Kidney (tissue), 14 donors: ENCODE results near the gene SLC7A5. TPM values are rescaled to one million over a fixed set of nuclear protein-coding genes. Genes with fewer than 3 reads are reported as not detected.
"Not testable (repeated sequence)": the region's sequence is repeated elsewhere in the genome, so short reads cannot be mapped to it uniquely, and the experiment has no call there.

Experiments used
- DNase-seq, 5 donors: peaks; one replicate each; pipeline ENCODE4 v3.0.0-alpha.2; 2013 to 2020
- FAIRE-seq: peaks from 2 replicates; lab custom pipeline; 2012; peaks lifted over from hg19 to GRCh38; lab: Jason Lieb, UNC
- H3K27ac ChIP-seq, 2 donors: one replicate each; pipeline ENCODE4 v1.7.0; 2013; ENCODE audit warnings: low read depth in 2 of 2, low read length in 2 of 2, inconsistent platforms in 1 of 2
- H3K27me3 ChIP-seq: one replicate; pipeline ENCODE4 v1.7.1; 2013; ENCODE audit warnings: low read length, inconsistent platforms; ENCODE audit not compliant: control insufficient read depth, insufficient read depth
- H3K36me3 ChIP-seq, 3 donors: one replicate each; pipeline versions ENCODE4 v1.7.0 to v1.7.1; 2013; ENCODE audit warnings: low read length in 3 of 3, control low read depth in 1 of 3, inconsistent platforms in 1 of 3; ENCODE audit not compliant: insufficient read depth in 3 of 3, control insufficient read depth in 2 of 3
- H3K4me1 ChIP-seq, 3 donors: one replicate each; pipeline versions ENCODE4 v1.7.0 to v1.7.1; 2013; ENCODE audit warnings: low read length in 3 of 3, inconsistent platforms in 1 of 3, low read depth in 1 of 3; ENCODE audit not compliant: control insufficient read depth in 2 of 3, insufficient read depth in 2 of 3
- H3K4me3 ChIP-seq, 3 donors: one replicate each; pipeline versions ENCODE4 v1.7.0 to v1.8.1; 2013; ENCODE audit warnings: low read length in 3 of 3, control low read depth in 1 of 3, inconsistent platforms in 1 of 3
- H3K9ac ChIP-seq, 3 donors: one replicate each; pipeline versions ENCODE4 v1.7.0 to v1.7.1; 2013; ENCODE audit warnings: low read length in 3 of 3, control low read depth in 1 of 3, inconsistent platforms in 1 of 3
- H3K9me3 ChIP-seq, 3 donors: one replicate each; pipeline versions ENCODE4 v1.7.0 to v1.7.1; 2013; ENCODE audit warnings: low read length in 3 of 3, control low read depth in 1 of 3, inconsistent platforms in 1 of 3; ENCODE audit not compliant: control insufficient read depth in 2 of 3, insufficient read depth in 1 of 3
- intact Hi-C: fragments of 100-400 bp; cut with DNase I; formaldehyde crosslinking; loops from one replicate; pipeline ENCODE4 v1.11.1; 2022
- polyA plus RNA-seq: library from polyadenylated mRNA; stranded (reverse); fragments of 350-450 nt; fragmentation: Illumina TruSeq; extraction: RNeasy Lipid Tissue Mini Kit (QIAGEN cat#74804); gene quantifications from one replicate; pipeline ENCODE4 v1.2.3, GENCODE V29; 2014; ENCODE audit warnings: low read depth, low replicate concordance; ENCODE audit not compliant: insufficient read depth
- total RNA-seq: library from RNA; stranded (reverse); fragmentation: NEBNext Ultra II Directional; extraction: Animal tissue kit (Norgen Biotek cat#: 25700); gene quantifications from one replicate; pipeline ENCODE4 v1.2.1, GENCODE V29; 2021
- TF ChIP-seq, protein P1 (sequence below): IDR thresholded peaks from 3 replicates; pipeline ENCODE4 v1.5.1; 2012; ENCODE audit warnings: mild to moderate bottlenecking, moderate library complexity, borderline replicate concordance; ENCODE audit not compliant: insufficient read depth; ENCODE audit errors: extremely low read depth
- donor health status: control.
- donor health status: control.
- donor health status: control.
- donor health status: control.
- donor health status: control.
- donor health status: DM: yes; HTN: yes; CAD: no.
- donor health status: Normal renal cell carcinoma (clear cell type).

SLC7A5 gene
- total and polyA plus RNA-seq, 2 donors from 2014 or later, result 17.0 to 18.7 TPM

DNA sequence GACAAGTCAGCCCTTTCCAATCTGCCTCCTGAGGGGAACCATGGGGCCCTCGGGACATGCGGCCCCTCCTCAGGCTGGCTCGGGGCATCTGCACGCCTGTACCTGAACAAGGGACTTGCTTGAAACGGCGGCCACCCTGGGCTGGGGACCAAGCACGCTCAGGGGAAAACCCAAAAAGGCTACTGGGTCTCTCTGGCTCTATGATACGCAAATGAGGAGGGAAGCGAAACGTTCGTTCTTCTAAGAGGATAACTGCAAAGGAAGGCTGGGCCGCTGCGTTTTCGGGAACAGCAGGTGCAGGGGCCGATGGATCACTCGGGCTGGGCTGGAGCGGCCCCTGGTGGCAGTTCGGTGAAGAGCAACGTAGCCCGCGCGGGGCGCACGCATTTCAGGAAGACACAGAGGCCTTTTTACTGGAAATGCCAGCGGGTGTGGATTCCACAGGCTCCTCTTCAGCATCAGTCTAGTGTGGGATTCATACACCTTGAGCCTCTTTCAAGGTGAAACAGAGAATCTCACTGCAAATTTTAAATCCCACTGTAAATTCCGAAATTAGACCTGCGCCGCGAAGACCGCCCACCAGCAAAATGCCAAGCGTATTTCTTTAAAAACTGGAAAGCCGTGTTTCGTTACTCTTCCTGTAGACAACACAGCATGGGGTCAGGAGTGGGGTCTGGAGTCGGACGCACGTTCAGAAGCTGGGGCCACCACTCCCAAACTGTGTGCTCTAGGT is 40.1 kb upstream of the SLC7A5 start:
- H3K27ac ChIP-seq, H3K4me1 ChIP-seq, intact Hi-C loops, H3K4me3 ChIP-seq, H3K36me3 ChIP-seq, H3K27me3 ChIP-seq, H3K9me3 ChIP-seq, H3K9ac ChIP-seq, FAIRE-seq: not testable (repeated sequence)
- peak in 4 of 5 donors; percentile 56 to 75 (median 72) for DNase-seq
- TF ChIP-seq, protein P1, sequence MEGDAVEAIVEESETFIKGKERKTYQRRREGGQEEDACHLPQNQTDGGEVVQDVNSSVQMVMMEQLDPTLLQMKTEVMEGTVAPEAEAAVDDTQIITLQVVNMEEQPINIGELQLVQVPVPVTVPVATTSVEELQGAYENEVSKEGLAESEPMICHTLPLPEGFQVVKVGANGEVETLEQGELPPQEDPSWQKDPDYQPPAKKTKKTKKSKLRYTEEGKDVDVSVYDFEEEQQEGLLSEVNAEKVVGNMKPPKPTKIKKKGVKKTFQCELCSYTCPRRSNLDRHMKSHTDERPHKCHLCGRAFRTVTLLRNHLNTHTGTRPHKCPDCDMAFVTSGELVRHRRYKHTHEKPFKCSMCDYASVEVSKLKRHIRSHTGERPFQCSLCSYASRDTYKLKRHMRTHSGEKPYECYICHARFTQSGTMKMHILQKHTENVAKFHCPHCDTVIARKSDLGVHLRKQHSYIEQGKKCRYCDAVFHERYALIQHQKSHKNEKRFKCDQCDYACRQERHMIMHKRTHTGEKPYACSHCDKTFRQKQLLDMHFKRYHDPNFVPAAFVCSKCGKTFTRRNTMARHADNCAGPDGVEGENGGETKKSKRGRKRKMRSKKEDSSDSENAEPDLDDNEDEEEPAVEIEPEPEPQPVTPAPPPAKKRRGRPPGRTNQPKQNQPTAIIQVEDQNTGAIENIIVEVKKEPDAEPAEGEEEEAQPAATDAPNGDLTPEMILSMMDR, result peak; percentile 78

DNA sequence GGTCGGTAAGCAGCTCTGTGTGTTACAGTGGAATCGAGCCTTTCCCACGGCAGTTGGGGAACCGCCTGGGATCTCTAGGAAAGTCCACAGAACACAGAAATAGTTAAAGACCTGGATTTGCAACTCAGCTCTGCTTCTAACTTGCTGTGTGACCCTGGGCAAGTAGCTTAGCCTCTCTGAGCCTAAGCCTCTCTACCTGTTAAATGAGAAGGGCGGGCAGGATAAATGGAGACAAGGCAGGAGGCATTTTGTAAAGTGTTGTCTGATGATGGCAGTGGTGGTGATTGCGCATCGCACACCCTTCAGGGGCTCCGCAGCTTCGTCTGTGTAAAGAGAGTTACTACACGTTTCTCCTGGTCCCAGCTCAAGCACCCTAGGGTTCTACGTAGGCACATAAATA is 38.8 kb upstream of the SLC7A5 start:
- FAIRE-seq, H3K9ac ChIP-seq, H3K9me3 ChIP-seq, H3K27me3 ChIP-seq, H3K27ac ChIP-seq, H3K4me3 ChIP-seq, DNase-seq, H3K36me3 ChIP-seq, H3K4me1 ChIP-seq, intact Hi-C loops: not testable (repeated sequence)

DNA sequence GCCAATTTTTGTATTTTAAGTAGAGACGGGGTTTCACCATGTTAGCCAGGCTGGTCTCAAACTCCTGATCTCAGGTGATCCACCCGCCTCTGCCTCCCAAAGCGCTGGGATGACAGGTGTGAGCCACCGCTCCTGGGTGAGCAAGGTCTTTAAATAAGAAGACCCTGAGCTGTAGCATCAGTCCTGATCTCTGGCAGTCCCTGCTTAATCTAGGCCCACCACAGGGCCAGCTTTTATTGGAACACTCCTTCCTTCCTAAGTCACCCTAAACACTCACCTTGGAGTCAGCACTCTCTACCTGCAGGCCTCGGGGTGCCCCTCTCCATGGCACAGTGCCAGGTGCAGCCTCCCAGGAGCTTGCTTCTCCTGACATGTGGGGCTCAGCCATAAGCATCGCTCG is 36.2 kb upstream of the SLC7A5 start:
- H3K36me3 ChIP-seq, H3K4me3 ChIP-seq, H3K27ac ChIP-seq, H3K9ac ChIP-seq, H3K4me1 ChIP-seq, H3K27me3 ChIP-seq, FAIRE-seq, H3K9me3 ChIP-seq, intact Hi-C loops, DNase-seq: not testable (repeated sequence)

DNA sequence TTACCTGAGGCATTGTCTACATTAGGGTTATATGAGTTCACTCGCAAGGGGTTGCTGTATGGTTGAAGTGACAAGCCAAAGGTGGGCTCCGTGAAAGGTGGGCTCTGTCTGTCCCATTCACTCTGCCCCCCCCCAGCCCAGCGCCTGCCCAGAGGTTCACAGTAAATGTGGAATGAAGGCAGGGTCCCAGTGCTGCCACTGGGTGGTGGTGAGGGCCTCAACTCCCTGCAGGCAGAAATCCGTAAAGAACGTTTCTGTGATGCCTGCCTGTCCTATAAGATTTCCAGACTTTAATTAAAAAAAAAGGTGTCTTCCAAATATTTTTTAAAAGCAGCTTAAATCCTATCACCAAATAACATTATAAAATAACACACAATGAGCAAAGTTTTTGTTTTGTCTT is 35.7 kb upstream of the SLC7A5 start:
- intact Hi-C loops, H3K4me3 ChIP-seq, DNase-seq, FAIRE-seq, H3K9me3 ChIP-seq, H3K9ac ChIP-seq, H3K27ac ChIP-seq, H3K4me1 ChIP-seq, H3K36me3 ChIP-seq, H3K27me3 ChIP-seq: not testable (repeated sequence)

DNA sequence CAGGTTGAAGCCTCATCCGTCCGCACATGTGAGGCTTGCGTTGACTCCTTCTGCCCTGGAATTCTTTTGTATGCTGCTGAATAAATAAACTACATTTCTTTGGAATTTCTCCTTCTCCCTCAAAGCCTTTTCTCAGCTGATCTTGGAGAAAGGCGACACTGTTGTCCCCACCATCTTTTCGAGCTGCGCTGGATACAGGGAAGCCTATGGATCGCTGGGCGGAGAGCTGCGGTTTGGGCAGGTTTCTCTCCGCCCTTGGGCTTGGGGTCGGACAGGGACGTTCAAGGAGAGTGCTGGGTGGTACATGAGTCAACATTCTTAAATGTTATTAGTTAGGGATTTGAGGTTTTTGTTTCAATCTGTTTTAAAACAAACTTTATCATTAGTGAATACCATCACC is 31.2 kb upstream of the SLC7A5 start:
- DNase-seq, H3K27me3 ChIP-seq, H3K9me3 ChIP-seq, FAIRE-seq, H3K27ac ChIP-seq, H3K36me3 ChIP-seq, H3K4me3 ChIP-seq, H3K9ac ChIP-seq, H3K4me1 ChIP-seq, intact Hi-C loops: not testable (repeated sequence)
